Duodenal mucosa (tissue), 2 donors: Measurements from ENCODE around the gene MDFIC2.

ENCODE experiments used
- H3K27ac ChIP-seq: one replicate; pipeline ENCODE4 v1.7.0; 2013; ENCODE audit warnings: low read depth, low read length
- H3K27me3 ChIP-seq, 2 donors: one replicate each; pipeline ENCODE4 v1.7.0; 2013; ENCODE audit warnings: low read length in 2 of 2, control low read depth in 1 of 2; ENCODE audit not compliant: insufficient read depth in 2 of 2, control insufficient read depth in 1 of 2
- H3K36me3 ChIP-seq, 2 donors: one replicate each; pipeline ENCODE4 v1.7.0; 2013; ENCODE audit warnings: low read length in 2 of 2, control low read depth in 1 of 2; ENCODE audit not compliant: insufficient read depth in 2 of 2, control insufficient read depth in 1 of 2
- H3K4me1 ChIP-seq, 2 donors: one replicate each; pipeline ENCODE4 v1.7.0; 2013; ENCODE audit warnings: low read length in 2 of 2, control low read depth in 1 of 2; ENCODE audit not compliant: insufficient read depth in 2 of 2, control insufficient read depth in 1 of 2
- H3K4me3 ChIP-seq, 2 donors: one replicate each; pipeline ENCODE4 v1.7.0; 2013; ENCODE audit warnings: low read length in 2 of 2, low read depth in 1 of 2
- H3K9ac ChIP-seq, 2 donors: one replicate each; pipeline ENCODE4 v1.7.0; 2013; ENCODE audit warnings: low read length in 2 of 2, low read depth in 1 of 2
- H3K9me3 ChIP-seq, 2 donors: one replicate each; pipeline ENCODE4 v1.7.0; 2013; ENCODE audit warnings: low read length in 2 of 2, control low read depth in 1 of 2; ENCODE audit not compliant: control insufficient read depth in 1 of 2

MDFIC2 gene

GRCh38 chr3:70185661-70186060, 126.8 kb downstream of the MDFIC2 start:
- peaks cover 0 to 5% of the 10 kb centered on the region in 2 donors for H3K27me3 ChIP-seq
- H3K36me3 ChIP-seq = no peaks in the 10 kb centered on the region
- no peaks in the 10 kb centered on the region for H3K9me3 ChIP-seq
- H3K4me1 ChIP-seq = no peaks in the 10 kb centered on the region
- H3K9ac ChIP-seq = no peak overlapping the region
- no peak overlapping the region for H3K4me3 ChIP-seq
- no peak overlapping the region for H3K27ac ChIP-seq

GRCh38 chr3:70183781-70184504, 128.5 kb downstream of the MDFIC2 start:
- H3K4me1 ChIP-seq = no peaks in the 10 kb centered on the region
- no peaks in the 10 kb centered on the region for H3K36me3 ChIP-seq
- no peak overlapping the region for H3K4me3 ChIP-seq
- H3K27me3 ChIP-seq = peaks cover 0 to 5% of the 10 kb centered on the region in 2 donors
- no peak overlapping the region for H3K9ac ChIP-seq
- H3K27ac ChIP-seq = no peak overlapping the region
- no peaks in the 10 kb centered on the region for H3K9me3 ChIP-seq

- H3K27me3 ChIP-seq = peaks cover 0 to 5% of the 10 kb centered on the region in 2 donors
Measured at GRCh38 chr3:70182166-70182565, 130.3 kb downstream of the MDFIC2 start.

GRCh38 chr3:70180664-70181063, 131.8 kb downstream of the MDFIC2 start:
- no peak overlapping the region for H3K27ac ChIP-seq
- H3K36me3 ChIP-seq = no peaks in the 10 kb centered on the region
- no peak overlapping the region for H3K4me3 ChIP-seq
- no peaks in the 10 kb centered on the region for H3K9me3 ChIP-seq
- peaks cover 0 to 5% of the 10 kb centered on the region in 2 donors for H3K27me3 ChIP-seq
- no peaks in the 10 kb centered on the region for H3K4me1 ChIP-seq
- no peak overlapping the region for H3K9ac ChIP-seq

More at GRCh38 chr3:70182166-70182565, 130.3 kb downstream of the MDFIC2 start:
- H3K27ac ChIP-seq = no peak overlapping the region
- H3K9ac ChIP-seq = no peak overlapping the region
- no peak overlapping the region for H3K4me3 ChIP-seq
- H3K9me3 ChIP-seq = no peaks in the 10 kb centered on the region
- H3K4me1 ChIP-seq = no peaks in the 10 kb centered on the region
- H3K36me3 ChIP-seq = no peaks in the 10 kb centered on the region

- Histone ChIP-seq H3K9me3 (no peaks in the 10 kb centered on the region), H3K27me3 (peaks cover 0 to 5% of the 10 kb centered on the region in 2 donors), H3K27ac (no peak overlapping the region), H3K36me3 (no peaks in the 10 kb centered on the region), H3K4me1 (no peaks in the 10 kb centered on the region), H3K9ac (no peak overlapping the region), H3K4me3 (no peak overlapping the region)
Measured at GRCh38 chr3:70179111-70179510, 133.3 kb downstream of the MDFIC2 start.

- Histone ChIP-seq H3K4me1 (no peaks in the 10 kb centered on the region), H3K9me3 (no peaks in the 10 kb centered on the region), H3K9ac (no peak overlapping the region), H3K27ac (no peak overlapping the region), H3K4me3 (no peak overlapping the region), H3K36me3 (no peaks in the 10 kb centered on the region), H3K27me3 (peaks cover 0 to 5% of the 10 kb centered on the region in 2 donors)
Measured at GRCh38 chr3:70177881-70178645, 134.4 kb downstream of the MDFIC2 start.

GRCh38 chr3:70176224-70176623, 136.2 kb downstream of the MDFIC2 start:
- Histone ChIP-seq H3K9ac (no peak overlapping the region), H3K4me3 (no peak overlapping the region), H3K4me1 (no peaks in the 10 kb centered on the region), H3K27me3 (no peaks in the 10 kb centered on the region), H3K9me3 (no peaks in the 10 kb centered on the region), H3K27ac (no peak overlapping the region), H3K36me3 (no peaks in the 10 kb centered on the region)

GRCh38 chr3:70156808-70157207, 155.6 kb downstream of the MDFIC2 start:
- no peaks in the 10 kb centered on the region for H3K36me3 ChIP-seq
- no peaks in the 10 kb centered on the region for H3K9me3 ChIP-seq
- H3K4me1 ChIP-seq = no peaks in the 10 kb centered on the region
- H3K4me3 ChIP-seq = no peak overlapping the region
- no peak overlapping the region for H3K9ac ChIP-seq
- no peaks in the 10 kb centered on the region for H3K27me3 ChIP-seq
- no peak overlapping the region for H3K27ac ChIP-seq

- Histone ChIP-seq H3K4me1 (no peaks in the 10 kb centered on the region), H3K27me3 (no peaks in the 10 kb centered on the region), H3K4me3 (no peak overlapping the region), H3K9ac (no peak overlapping the region), H3K9me3 (no peaks in the 10 kb centered on the region), H3K36me3 (no peaks in the 10 kb centered on the region), H3K27ac (no peak overlapping the region)
Measured at GRCh38 chr3:70150599-70150998, 161.8 kb downstream of the MDFIC2 start.

GRCh38 chr3:70149714-70150400, 162.6 kb downstream of the MDFIC2 start:
- Histone ChIP-seq H3K9ac (no peak overlapping the region), H3K9me3 (no peaks in the 10 kb centered on the region), H3K36me3 (no peaks in the 10 kb centered on the region), H3K27ac (no peak overlapping the region), H3K27me3 (no peaks in the 10 kb centered on the region), H3K4me3 (no peak overlapping the region), H3K4me1 (no peaks in the 10 kb centered on the region)
